HEK293 (cell line): ENCODE measurements around the gene GCK.

Experiments
- CTCF ChIP-seq: fragments of 450-650 bp; formaldehyde crosslinking; IDR thresholded peaks from 2 replicates; pipeline ENCODE4 v1.5.1; 2016; ENCODE audit warnings: missing biosample characterization, missing genetic modification characterization
- PATZ1 ChIP-seq: fragments of 450-650 bp; formaldehyde crosslinking; IDR thresholded peaks from 2 replicates; pipeline ENCODE4 v1.5.1; 2016; ENCODE audit warnings: missing biosample characterization, missing genetic modification characterization
- PRDM1 ChIP-seq: fragments of 450-650 bp; formaldehyde crosslinking; IDR thresholded peaks from 2 replicates; pipeline ENCODE4; 2016; ENCODE audit warnings: missing biosample characterization, missing genetic modification characterization
- ZNF114 ChIP-seq: fragments of 450-650 bp; formaldehyde crosslinking; IDR thresholded peaks from 2 replicates; pipeline ENCODE4 v1.5.0; 2017; ENCODE audit warnings: missing biosample characterization, missing genetic modification characterization
- ZNF362 ChIP-seq: fragments of 450-650 bp; formaldehyde crosslinking; IDR thresholded peaks from 2 replicates; pipeline ENCODE4 v1.5.1; 2016; ENCODE audit warnings: missing biosample characterization, missing genetic modification characterization
- ZNF398 ChIP-seq: fragments of 450-650 bp; formaldehyde crosslinking; IDR thresholded peaks from 2 replicates; pipeline ENCODE4 v1.5.1; 2017; ENCODE audit warnings: missing biosample characterization, missing genetic modification characterization
- ZNF488 ChIP-seq: fragments of 450-650 bp; formaldehyde crosslinking; IDR thresholded peaks from 2 replicates; pipeline ENCODE4 v1.5.1; 2016; ENCODE audit warnings: missing biosample characterization, missing genetic modification characterization
- ZNF514 ChIP-seq: fragments of 450-650 bp; formaldehyde crosslinking; IDR thresholded peaks from 2 replicates; pipeline ENCODE4 v1.5.1; 2016; ENCODE audit warnings: missing biosample characterization, missing genetic modification characterization
- ZNF561 ChIP-seq: fragments of 450-650 bp; IDR thresholded peaks from 2 replicates; pipeline ENCODE4 v1.5.1; 2018; ENCODE audit warnings: missing biosample characterization, missing genetic modification characterization, borderline replicate concordance
- ZNF580 ChIP-seq: fragments of 450-650 bp; formaldehyde crosslinking; IDR thresholded peaks from 2 replicates; pipeline ENCODE4 v1.5.1; 2016; ENCODE audit warnings: missing biosample characterization, missing genetic modification characterization
- ZNF623 ChIP-seq: fragments of 450-650 bp; formaldehyde crosslinking; IDR thresholded peaks from 2 replicates; pipeline ENCODE4 v1.5.1; 2016; ENCODE audit warnings: missing biosample characterization, missing genetic modification characterization
- ZSCAN5A ChIP-seq: fragments of 450-650 bp; formaldehyde crosslinking; IDR thresholded peaks from 2 replicates; pipeline ENCODE4 v1.5.1; 2016; ENCODE audit warnings: missing biosample characterization, missing genetic modification characterization

GRCh38 chr7:44119829-44120380 is 69.3 kb downstream of the GCK start:
- TF ChIP-seq PRDM1 (tag by site-specific recombination), result no peak
- no peak for TF ChIP-seq ZNF488
- TF ChIP-seq CTCF (tag by site-specific recombination), result no peak
- TF ChIP-seq PATZ1 (tag by site-specific recombination), result no peak
- TF ChIP-seq ZNF362 (tag by site-specific recombination), result no peak
- no peak for TF ChIP-seq ZNF623 (tag by site-specific recombination)
- TF ChIP-seq ZNF114, result no peak
- TF ChIP-seq ZNF514 (tag by site-specific recombination), result no peak
- no peak for TF ChIP-seq ZNF561 (tag by site-specific recombination)
- no peak for TF ChIP-seq ZNF398 (tag by site-specific recombination)
- no peak for TF ChIP-seq ZNF580 (tag by site-specific recombination)
- no peak for TF ChIP-seq ZSCAN5A (tag by site-specific recombination)
